H1 (cell line): ENCODE measurements around the gene IQCE. TPM values are rescaled to one million over a fixed set of nuclear protein-coding genes. Genes with fewer than 3 reads are reported as not detected.

Experiments used
- BCL11A ChIP-seq, 2 experiments: IDR thresholded peaks; one replicate each; pipeline ENCODE4 v1.6.1; 2011; ENCODE audit warnings: low read depth in 2 of 2, low read length in 2 of 2, mild to moderate bottlenecking in 2 of 2
- KDM4A ChIP-seq: IDR thresholded peaks from one replicate; pipeline ENCODE4 v1.7.1; 2012; ENCODE audit warnings: low read depth, mild to moderate bottlenecking, moderate library complexity, low read length, inconsistent platforms; ENCODE audit not compliant: severe bottlenecking
- polyA plus RNA-seq, 7 experiments: library from polyadenylated mRNA; depleted of rRNA in 3 of 7; stranded (reverse) in 5 of 7; unstranded in 2 of 7; fragments of >200 nt in 5 of 7; fragments of 200-250 nt in 2 of 7; gene quantifications; 1 replicate in 5 of 7; 2 replicates in 1 of 7; 4 replicates in 1 of 7; pipeline versions ENCODE4 v1.2.1 to v1.2.3, GENCODE V29; 2011 to 2013; ENCODE audit warnings: missing spikeins in 2 of 7, mixed read lengths in 2 of 7
- total RNA-seq: library from RNA; stranded (reverse); fragmentation: NEBNext Ultra II Directional; extraction: Animal tissue kit (Norgen Biotek cat#: 25700); gene quantifications from 2 replicates; pipeline ENCODE4 v1.2.1, GENCODE V29; 2021
- TF ChIP-seq, protein P1 (sequence below): fragments of 300-600 bp; sonication (generic); IDR thresholded peaks from 2 replicates; pipeline ENCODE4 v1.7.1; 2012; ENCODE audit warnings: low read length, moderate library complexity, mild to moderate bottlenecking, inconsistent platforms; ENCODE audit not compliant: insufficient replicate concordance

IQCE gene
- total and polyA plus RNA-seq, 2 of the 8 experiments (the other 6 are each of a cell fraction or from before 2014, with no cell fraction given): 2.2 to 4.9 TPM

- TF ChIP-seq, protein P1, sequence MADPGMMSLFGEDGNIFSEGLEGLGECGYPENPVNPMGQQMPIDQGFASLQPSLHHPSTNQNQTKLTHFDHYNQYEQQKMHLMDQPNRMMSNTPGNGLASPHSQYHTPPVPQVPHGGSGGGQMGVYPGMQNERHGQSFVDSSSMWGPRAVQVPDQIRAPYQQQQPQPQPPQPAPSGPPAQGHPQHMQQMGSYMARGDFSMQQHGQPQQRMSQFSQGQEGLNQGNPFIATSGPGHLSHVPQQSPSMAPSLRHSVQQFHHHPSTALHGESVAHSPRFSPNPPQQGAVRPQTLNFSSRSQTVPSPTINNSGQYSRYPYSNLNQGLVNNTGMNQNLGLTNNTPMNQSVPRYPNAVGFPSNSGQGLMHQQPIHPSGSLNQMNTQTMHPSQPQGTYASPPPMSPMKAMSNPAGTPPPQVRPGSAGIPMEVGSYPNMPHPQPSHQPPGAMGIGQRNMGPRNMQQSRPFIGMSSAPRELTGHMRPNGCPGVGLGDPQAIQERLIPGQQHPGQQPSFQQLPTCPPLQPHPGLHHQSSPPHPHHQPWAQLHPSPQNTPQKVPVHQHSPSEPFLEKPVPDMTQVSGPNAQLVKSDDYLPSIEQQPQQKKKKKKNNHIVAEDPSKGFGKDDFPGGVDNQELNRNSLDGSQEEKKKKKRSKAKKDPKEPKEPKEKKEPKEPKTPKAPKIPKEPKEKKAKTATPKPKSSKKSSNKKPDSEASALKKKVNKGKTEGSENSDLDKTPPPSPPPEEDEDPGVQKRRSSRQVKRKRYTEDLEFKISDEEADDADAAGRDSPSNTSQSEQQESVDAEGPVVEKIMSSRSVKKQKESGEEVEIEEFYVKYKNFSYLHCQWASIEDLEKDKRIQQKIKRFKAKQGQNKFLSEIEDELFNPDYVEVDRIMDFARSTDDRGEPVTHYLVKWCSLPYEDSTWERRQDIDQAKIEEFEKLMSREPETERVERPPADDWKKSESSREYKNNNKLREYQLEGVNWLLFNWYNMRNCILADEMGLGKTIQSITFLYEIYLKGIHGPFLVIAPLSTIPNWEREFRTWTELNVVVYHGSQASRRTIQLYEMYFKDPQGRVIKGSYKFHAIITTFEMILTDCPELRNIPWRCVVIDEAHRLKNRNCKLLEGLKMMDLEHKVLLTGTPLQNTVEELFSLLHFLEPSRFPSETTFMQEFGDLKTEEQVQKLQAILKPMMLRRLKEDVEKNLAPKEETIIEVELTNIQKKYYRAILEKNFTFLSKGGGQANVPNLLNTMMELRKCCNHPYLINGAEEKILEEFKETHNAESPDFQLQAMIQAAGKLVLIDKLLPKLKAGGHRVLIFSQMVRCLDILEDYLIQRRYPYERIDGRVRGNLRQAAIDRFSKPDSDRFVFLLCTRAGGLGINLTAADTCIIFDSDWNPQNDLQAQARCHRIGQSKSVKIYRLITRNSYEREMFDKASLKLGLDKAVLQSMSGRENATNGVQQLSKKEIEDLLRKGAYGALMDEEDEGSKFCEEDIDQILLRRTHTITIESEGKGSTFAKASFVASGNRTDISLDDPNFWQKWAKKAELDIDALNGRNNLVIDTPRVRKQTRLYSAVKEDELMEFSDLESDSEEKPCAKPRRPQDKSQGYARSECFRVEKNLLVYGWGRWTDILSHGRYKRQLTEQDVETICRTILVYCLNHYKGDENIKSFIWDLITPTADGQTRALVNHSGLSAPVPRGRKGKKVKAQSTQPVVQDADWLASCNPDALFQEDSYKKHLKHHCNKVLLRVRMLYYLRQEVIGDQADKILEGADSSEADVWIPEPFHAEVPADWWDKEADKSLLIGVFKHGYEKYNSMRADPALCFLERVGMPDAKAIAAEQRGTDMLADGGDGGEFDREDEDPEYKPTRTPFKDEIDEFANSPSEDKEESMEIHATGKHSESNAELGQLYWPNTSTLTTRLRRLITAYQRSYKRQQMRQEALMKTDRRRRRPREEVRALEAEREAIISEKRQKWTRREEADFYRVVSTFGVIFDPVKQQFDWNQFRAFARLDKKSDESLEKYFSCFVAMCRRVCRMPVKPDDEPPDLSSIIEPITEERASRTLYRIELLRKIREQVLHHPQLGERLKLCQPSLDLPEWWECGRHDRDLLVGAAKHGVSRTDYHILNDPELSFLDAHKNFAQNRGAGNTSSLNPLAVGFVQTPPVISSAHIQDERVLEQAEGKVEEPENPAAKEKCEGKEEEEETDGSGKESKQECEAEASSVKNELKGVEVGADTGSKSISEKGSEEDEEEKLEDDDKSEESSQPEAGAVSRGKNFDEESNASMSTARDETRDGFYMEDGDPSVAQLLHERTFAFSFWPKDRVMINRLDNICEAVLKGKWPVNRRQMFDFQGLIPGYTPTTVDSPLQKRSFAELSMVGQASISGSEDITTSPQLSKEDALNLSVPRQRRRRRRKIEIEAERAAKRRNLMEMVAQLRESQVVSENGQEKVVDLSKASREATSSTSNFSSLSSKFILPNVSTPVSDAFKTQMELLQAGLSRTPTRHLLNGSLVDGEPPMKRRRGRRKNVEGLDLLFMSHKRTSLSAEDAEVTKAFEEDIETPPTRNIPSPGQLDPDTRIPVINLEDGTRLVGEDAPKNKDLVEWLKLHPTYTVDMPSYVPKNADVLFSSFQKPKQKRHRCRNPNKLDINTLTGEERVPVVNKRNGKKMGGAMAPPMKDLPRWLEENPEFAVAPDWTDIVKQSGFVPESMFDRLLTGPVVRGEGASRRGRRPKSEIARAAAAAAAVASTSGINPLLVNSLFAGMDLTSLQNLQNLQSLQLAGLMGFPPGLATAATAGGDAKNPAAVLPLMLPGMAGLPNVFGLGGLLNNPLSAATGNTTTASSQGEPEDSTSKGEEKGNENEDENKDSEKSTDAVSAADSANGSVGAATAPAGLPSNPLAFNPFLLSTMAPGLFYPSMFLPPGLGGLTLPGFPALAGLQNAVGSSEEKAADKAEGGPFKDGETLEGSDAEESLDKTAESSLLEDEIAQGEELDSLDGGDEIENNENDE: no peak
- TF ChIP-seq KDM4A (no peak), BCL11A (IDR thresholded peaks at IDR 0.05; ENCODE audit: low read depth in 2 of 2, low read length in 2 of 2) (no peak)
These were observed 47.8 kb downstream of the IQCE start (continued) for GRCh38 chr7:2606539-2606936.
